Panc1 (cell line): Measurements from ENCODE around the gene FOS. TPM values are rescaled to one million over a fixed set of nuclear protein-coding genes. Genes with fewer than 3 reads are reported as not detected.

Experiments used
- ATAC-seq: fragments of 200-7000 bp; cut with Tn5 transposase; 2 replicates; pipeline ENCODE4 v1.9.1; 2020; ENCODE audit warnings: mild to moderate bottlenecking, moderate library complexity
- BruUV-seq: library from RNA; stranded (reverse); fragments of 400-500 nt; replicated peaks from 2 replicates; lab custom pipeline; 2021; lab: Mats Ljungman, UMichigan
- CTCF ChIA-PET: fragments of 300-600 bp; sonication (Branson Sonifier 250); formaldehyde crosslinking; loops from one replicate; lab custom pipeline; 2022; ENCODE audit warnings: antibody characterized with exemption; lab: Charles Lee
- POLR2A ChIA-PET: fragments of 300-600 bp; sonication (Branson Sonifier 250); formaldehyde crosslinking; loops from one replicate; lab custom pipeline; 2022; ENCODE audit warnings: antibody characterized with exemption; lab: Charles Lee
- DNase-seq: peaks from one replicate; pipeline ENCODE4 v3.0.0-alpha.2; 2010; ENCODE audit warnings: low read depth, low spot score
- H3K27ac ChIP-seq: 2 replicates; pipeline ENCODE4 v1.5.1; 2011; ENCODE audit warnings: mild to moderate bottlenecking, low read length, inconsistent platforms
- H3K27me3 ChIP-seq: fragments of 200-500 bp; sonication (Bioruptor generic); 2 replicates; pipeline ENCODE4 v1.6.0; 2014; ENCODE audit warnings: low read length, inconsistent platforms; ENCODE audit not compliant: control insufficient read depth, insufficient read depth
- H3K36me3 ChIP-seq: fragments of 200-500 bp; sonication (Bioruptor generic); 2 replicates; pipeline ENCODE4 v1.5.1; 2014; ENCODE audit warnings: inconsistent platforms, mild to moderate bottlenecking, low read length, moderate library complexity; ENCODE audit not compliant: control insufficient read depth, insufficient read depth
- H3K4me1 ChIP-seq: 2 replicates; pipeline ENCODE4 v1.5.1; 2011; ENCODE audit warnings: inconsistent platforms, mild to moderate bottlenecking, low read length, moderate library complexity; ENCODE audit not compliant: control insufficient read depth, insufficient read depth
- H3K4me3 ChIP-seq, 2 experiments: 2 replicates each; pipeline ENCODE4 v1.5.1; 2011 to 2012; ENCODE audit warnings: low read depth in 2 of 2, low read length in 2 of 2, mild to moderate bottlenecking in 2 of 2, inconsistent platforms in 1 of 2, moderate library complexity in 1 of 2
- H3K9me3 ChIP-seq: fragments of 200-500 bp; sonication (Bioruptor generic); 2 replicates; pipeline ENCODE4 v1.5.1; 2014; ENCODE audit warnings: low read depth, mild to moderate bottlenecking, inconsistent platforms, low read length, moderate library complexity; ENCODE audit not compliant: control insufficient read depth, insufficient read depth
- POLR2AphosphoS5 ChIP-seq: IDR thresholded peaks from 2 replicates; pipeline ENCODE4 v1.6.1; 2012; ENCODE audit warnings: mild to moderate bottlenecking, low read depth, low read length, moderate library complexity
- SIN3A ChIP-seq: IDR thresholded peaks from 2 replicates; pipeline ENCODE4 v1.6.1; 2012; ENCODE audit warnings: low read depth, mild to moderate bottlenecking, low read length, moderate library complexity, borderline replicate concordance; ENCODE audit not compliant: insufficient read depth
- TCF7L2 ChIP-seq: IDR thresholded peaks from 2 replicates; pipeline ENCODE4 v1.6.1; 2011; ENCODE audit warnings: mild to moderate bottlenecking, low read depth, low read length, inconsistent platforms
- in situ Hi-C: cut with HindIII; loops from 2 replicates; pipeline ENCODE4 v1.10.0; 2016; ENCODE audit warnings: low sequenced_read_pairs, low pct_unique_long_range_greater_than_20kb
- intact Hi-C: fragments of 100-400 bp; cut with micrococcal nuclease; formaldehyde crosslinking; loops from one replicate; pipeline ENCODE4 v1.10.0; 2022; ENCODE audit not compliant: unreplicated experiment
- total RNA-seq: library from RNA; stranded (reverse); gene quantifications from one replicate; pipeline ENCODE4 v1.2.1, GENCODE V29; 2021; ENCODE audit not compliant: unreplicated experiment
- TF ChIP-seq, protein P1 (sequence below), 2 experiments: IDR thresholded peaks; 2 replicates each; pipeline ENCODE4 v1.6.1; 2011 to 2012; ENCODE audit warnings: low read depth in 2 of 2, control low read depth in 1 of 2, low read length in 1 of 2, mild to moderate bottlenecking in 1 of 2, moderate library complexity in 1 of 2; ENCODE audit not compliant: insufficient read depth in 1 of 2
- TF ChIP-seq, protein P2 (sequence below): fragments of 450-650 bp; IDR thresholded peaks from 2 replicates; pipeline ENCODE4 v1.5.1; 2017; ENCODE audit warnings: mild to moderate bottlenecking

FOS gene
- total RNA-seq, 1 experiment from 2014 or later = 26.8 TPM

DNA sequence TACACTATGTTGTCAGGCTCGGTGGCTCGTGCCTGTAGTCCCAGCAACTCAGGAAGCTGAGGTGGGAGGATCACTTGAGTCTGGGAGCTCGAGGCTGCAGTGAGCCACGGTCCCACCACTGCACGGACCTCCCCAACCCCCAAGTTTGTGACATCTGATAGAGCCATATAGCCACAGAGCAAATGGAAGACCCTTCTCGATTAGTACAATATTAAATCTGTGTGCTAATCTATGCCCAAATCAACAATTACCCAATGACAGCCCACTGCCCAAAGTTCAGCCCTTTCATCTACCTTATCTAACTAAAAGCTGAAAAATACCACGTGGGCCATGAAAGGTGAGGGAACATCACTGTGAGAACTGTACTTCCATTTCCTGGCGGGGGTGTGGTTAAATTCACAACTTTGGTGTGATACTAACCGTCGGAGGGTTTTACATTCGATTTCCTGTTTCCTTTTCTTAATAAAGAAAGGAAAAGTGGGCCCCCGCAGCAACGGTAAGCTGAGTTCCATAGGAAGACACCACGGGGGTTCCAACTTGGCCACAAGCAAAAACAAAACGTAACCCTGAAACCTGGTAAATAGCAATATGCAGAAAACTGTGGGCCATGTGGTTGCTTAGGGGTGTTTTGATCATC is 31.2 kb upstream of the FOS start:
- H3K27me3 ChIP-seq = no peaks in the 10 kb centered on the region
- H3K4me1 ChIP-seq = no peaks in the 10 kb centered on the region
- ChIA-PET CTCF (no interaction called here), POLR2A (no interaction called here)
- in situ Hi-C loops = no loop called here
- H3K27ac ChIP-seq = no peak overlapping the region
- ATAC-seq (no peak), DNase-seq (no peak)
- intact Hi-C loops = no loop called here
- no peak overlapping the region for H3K4me3 ChIP-seq
- no peaks in the 10 kb centered on the region for H3K9me3 ChIP-seq
- no TSS peak for BruUV-seq
- TF ChIP-seq, protein P1, sequence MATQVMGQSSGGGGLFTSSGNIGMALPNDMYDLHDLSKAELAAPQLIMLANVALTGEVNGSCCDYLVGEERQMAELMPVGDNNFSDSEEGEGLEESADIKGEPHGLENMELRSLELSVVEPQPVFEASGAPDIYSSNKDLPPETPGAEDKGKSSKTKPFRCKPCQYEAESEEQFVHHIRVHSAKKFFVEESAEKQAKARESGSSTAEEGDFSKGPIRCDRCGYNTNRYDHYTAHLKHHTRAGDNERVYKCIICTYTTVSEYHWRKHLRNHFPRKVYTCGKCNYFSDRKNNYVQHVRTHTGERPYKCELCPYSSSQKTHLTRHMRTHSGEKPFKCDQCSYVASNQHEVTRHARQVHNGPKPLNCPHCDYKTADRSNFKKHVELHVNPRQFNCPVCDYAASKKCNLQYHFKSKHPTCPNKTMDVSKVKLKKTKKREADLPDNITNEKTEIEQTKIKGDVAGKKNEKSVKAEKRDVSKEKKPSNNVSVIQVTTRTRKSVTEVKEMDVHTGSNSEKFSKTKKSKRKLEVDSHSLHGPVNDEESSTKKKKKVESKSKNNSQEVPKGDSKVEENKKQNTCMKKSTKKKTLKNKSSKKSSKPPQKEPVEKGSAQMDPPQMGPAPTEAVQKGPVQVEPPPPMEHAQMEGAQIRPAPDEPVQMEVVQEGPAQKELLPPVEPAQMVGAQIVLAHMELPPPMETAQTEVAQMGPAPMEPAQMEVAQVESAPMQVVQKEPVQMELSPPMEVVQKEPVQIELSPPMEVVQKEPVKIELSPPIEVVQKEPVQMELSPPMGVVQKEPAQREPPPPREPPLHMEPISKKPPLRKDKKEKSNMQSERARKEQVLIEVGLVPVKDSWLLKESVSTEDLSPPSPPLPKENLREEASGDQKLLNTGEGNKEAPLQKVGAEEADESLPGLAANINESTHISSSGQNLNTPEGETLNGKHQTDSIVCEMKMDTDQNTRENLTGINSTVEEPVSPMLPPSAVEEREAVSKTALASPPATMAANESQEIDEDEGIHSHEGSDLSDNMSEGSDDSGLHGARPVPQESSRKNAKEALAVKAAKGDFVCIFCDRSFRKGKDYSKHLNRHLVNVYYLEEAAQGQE (IDR thresholded peaks at IDR 0.05; ENCODE audit: insufficient read depth in 1 of 2, low read depth in 2 of 2, low read length in 1 of 2) = no peak
- TF ChIP-seq SIN3A = no peak
- TF ChIP-seq, protein P2, sequence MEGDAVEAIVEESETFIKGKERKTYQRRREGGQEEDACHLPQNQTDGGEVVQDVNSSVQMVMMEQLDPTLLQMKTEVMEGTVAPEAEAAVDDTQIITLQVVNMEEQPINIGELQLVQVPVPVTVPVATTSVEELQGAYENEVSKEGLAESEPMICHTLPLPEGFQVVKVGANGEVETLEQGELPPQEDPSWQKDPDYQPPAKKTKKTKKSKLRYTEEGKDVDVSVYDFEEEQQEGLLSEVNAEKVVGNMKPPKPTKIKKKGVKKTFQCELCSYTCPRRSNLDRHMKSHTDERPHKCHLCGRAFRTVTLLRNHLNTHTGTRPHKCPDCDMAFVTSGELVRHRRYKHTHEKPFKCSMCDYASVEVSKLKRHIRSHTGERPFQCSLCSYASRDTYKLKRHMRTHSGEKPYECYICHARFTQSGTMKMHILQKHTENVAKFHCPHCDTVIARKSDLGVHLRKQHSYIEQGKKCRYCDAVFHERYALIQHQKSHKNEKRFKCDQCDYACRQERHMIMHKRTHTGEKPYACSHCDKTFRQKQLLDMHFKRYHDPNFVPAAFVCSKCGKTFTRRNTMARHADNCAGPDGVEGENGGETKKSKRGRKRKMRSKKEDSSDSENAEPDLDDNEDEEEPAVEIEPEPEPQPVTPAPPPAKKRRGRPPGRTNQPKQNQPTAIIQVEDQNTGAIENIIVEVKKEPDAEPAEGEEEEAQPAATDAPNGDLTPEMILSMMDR = no peak
- TF ChIP-seq POLR2AphosphoS5 = no peak
- TF ChIP-seq TCF7L2 = no peak
- H3K36me3 ChIP-seq = no peaks in the 10 kb centered on the region

GRCh38 chr14:75247939-75248338 is 30.7 kb upstream of the FOS start:
- CTCF ChIA-PET = no interaction called here
- DNase-seq (no peak), ATAC-seq (no peak)
- no peaks in the 10 kb centered on the region for H3K36me3 ChIP-seq
- no peaks in the 10 kb centered on the region for H3K4me1 ChIP-seq
- intact Hi-C loops = no loop called here
- H3K4me3 ChIP-seq = no peak overlapping the region
- no peak overlapping the region for H3K27ac ChIP-seq
- H3K27me3 ChIP-seq = no peaks in the 10 kb centered on the region
- no peak for TF ChIP-seq POLR2AphosphoS5
- TF ChIP-seq, protein P1 (IDR thresholded peaks at IDR 0.05; ENCODE audit: insufficient read depth in 1 of 2, low read depth in 2 of 2, low read length in 1 of 2) = no peak
- no peak for TF ChIP-seq SIN3A
- TF ChIP-seq TCF7L2 = no peak
- TF ChIP-seq, protein P2 = no peak
- in situ Hi-C loops = no loop called here
- no TSS peak for BruUV-seq
- POLR2A ChIA-PET = no interaction called here
- no peaks in the 10 kb centered on the region for H3K9me3 ChIP-seq
